ENCODE results near the gene VGLL4.

DNA sequence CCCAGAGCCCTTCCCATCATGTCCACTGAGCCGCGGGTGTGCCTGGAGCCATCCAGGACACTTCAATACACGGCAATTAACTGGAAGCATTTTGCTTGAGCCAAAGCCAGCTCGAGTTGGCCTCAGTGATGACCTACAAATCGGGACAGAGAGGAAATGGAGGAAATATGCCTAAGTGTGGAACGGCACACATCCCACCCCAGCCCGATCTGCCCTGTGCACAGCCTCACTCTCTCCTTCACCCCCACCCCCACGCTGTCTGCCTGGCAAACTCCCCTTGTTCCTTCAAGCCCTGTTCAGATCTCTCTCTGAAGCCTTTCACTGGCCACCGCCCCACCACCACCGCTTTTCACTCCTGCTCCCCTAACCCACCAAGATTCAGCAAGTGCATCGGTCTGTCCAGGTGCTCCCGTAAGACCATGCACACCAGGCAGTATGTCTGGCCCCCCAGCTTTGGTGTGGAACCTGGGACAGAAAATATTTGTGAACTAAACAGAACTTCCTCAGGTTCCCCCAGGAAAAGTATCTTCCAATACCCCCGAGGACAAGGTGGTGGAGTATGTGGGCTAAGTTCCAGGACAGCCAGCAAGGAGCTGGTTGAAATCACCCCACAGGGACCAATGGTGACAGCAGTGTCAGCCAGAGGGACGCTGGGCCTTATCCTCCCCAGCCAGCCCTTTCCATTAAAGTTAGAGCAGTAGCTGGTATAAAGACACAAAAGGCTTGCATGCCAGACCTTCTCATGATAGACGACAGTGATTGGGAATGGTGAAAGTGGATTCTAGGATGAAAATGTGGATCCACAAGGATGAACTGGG is 83.7 kb downstream of the VGLL4 start:
- TF ChIP-seq, protein P1, sequence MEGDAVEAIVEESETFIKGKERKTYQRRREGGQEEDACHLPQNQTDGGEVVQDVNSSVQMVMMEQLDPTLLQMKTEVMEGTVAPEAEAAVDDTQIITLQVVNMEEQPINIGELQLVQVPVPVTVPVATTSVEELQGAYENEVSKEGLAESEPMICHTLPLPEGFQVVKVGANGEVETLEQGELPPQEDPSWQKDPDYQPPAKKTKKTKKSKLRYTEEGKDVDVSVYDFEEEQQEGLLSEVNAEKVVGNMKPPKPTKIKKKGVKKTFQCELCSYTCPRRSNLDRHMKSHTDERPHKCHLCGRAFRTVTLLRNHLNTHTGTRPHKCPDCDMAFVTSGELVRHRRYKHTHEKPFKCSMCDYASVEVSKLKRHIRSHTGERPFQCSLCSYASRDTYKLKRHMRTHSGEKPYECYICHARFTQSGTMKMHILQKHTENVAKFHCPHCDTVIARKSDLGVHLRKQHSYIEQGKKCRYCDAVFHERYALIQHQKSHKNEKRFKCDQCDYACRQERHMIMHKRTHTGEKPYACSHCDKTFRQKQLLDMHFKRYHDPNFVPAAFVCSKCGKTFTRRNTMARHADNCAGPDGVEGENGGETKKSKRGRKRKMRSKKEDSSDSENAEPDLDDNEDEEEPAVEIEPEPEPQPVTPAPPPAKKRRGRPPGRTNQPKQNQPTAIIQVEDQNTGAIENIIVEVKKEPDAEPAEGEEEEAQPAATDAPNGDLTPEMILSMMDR (conservative IDR thresholded peaks at IDR 0.05; ENCODE audit: low read depth, low read length) = no peak
- TF ChIP-seq MAZ (IDR thresholded peaks at IDR 0.05; ENCODE audit: borderline replicate concordance, low read depth, low read length) (no peak), RCOR1 (IDR thresholded peaks at IDR 0.05; ENCODE audit: insufficient replicate concordance, low read length) (no peak), CEBPB (IDR thresholded peaks at IDR 0.05; ENCODE audit: low read depth, low read length) (no peak), POLR2A (IDR thresholded peaks at IDR 0.05; ENCODE audit: low read depth, low read length) (no peak), RFX5 (IDR thresholded peaks at IDR 0.05; ENCODE audit: low read depth, low read length) (no peak)

Measured in IMR-90 (cell line).